Superior temporal gyrus (tissue), 1 donor: Measurements from ENCODE around the gene GRPR.
"Not testable (repeated sequence)": the region's sequence is repeated elsewhere in the genome, so short reads cannot be mapped to it uniquely, and the experiment has no call there.

ENCODE experiments used
- DNase-seq: peaks from one replicate; pipeline ENCODE4 v3.0.0-alpha.2; 2016; ENCODE audit errors: extremely low spot score

Gene GRPR

DNA sequence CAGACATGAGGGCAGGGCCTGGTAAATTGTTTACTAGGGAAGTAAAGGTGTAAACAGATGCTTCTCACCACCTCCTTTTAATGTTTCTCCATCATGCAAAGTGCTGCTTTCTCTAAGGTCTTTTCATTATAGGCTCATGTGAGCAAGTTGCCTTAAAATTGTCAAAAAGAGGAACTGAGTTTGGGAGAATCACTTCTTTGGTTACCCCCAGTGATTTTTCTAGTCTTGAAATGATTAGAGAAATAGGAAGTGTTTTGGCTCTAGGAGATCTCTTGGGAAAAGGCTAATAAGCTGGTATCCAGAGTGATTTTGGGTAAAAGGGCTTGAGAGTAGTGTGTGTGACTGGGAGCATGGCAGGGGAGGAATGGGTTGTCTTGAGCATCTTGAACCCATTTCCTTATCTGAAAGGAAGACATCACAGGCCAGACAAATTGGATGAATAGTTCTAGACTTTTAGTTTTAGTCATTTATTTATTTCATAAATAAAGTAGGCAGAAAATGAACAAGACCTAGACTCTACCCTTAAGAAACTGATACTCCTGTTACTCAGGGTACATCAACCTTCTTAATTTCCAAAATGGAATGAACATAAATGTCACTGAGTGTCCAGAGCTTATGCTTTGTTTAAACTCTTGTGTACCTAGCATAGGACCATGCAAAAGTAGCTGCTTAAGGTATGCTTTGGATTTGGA, 14.2 kb downstream of the GRPR start:
- no peak for DNase-seq

DNA sequence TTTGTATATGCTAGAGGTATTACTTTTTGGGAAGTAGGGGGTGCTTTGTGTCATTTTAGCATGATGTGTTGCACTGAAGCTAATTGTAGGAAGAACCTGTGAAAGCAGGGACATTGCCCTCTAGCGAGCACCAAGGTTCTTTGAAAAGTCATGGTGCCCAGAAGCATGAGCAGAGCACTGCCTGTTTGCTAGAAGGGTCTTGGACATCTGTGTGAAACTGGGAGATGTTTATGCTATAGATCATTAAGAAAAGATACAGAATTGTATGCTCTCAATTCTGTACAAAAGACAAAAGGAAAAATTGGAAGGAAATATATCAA, 14.7 kb downstream of the GRPR start:
- no peak for DNase-seq

DNA sequence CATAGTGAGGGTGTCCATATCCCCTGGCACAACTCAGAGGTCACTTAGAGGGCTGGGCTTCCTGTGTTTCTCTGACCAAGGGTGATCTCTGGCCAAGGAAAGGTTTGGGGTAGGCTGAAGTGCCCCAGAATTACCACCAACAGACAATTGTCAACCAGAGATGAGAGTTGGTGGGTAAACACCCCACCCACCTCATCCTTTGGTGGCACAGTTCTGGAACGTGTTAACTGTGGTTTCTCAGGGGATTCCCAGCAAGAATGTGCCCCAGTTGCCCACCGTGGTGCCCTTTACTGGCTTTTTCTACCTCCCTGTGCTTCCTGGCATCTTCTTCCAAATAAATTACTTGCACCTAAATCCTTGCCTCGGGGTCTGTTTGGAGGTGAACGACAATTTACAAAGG, 17.1 kb downstream of the GRPR start:
- no peak for DNase-seq

DNA sequence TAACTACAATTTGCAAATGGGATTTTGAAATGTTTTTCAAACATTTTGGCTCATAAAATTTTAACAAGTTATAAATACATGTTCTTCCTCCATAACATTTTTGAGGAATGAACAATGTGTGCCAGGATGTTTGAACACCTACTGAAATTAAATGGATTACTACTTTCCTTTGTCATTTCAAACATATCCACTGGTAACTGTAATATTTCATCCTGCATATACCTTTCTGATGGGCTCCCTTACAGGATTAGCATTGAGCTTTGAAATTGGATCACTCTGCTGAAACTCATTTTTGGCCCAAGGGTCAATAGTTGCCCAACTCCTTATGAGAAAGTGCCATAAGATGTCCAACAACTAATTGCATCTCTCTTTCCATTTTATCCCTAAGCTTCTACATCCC, 17.6 kb downstream of the GRPR start:
- DNase-seq: peak; percentile 6

DNA sequence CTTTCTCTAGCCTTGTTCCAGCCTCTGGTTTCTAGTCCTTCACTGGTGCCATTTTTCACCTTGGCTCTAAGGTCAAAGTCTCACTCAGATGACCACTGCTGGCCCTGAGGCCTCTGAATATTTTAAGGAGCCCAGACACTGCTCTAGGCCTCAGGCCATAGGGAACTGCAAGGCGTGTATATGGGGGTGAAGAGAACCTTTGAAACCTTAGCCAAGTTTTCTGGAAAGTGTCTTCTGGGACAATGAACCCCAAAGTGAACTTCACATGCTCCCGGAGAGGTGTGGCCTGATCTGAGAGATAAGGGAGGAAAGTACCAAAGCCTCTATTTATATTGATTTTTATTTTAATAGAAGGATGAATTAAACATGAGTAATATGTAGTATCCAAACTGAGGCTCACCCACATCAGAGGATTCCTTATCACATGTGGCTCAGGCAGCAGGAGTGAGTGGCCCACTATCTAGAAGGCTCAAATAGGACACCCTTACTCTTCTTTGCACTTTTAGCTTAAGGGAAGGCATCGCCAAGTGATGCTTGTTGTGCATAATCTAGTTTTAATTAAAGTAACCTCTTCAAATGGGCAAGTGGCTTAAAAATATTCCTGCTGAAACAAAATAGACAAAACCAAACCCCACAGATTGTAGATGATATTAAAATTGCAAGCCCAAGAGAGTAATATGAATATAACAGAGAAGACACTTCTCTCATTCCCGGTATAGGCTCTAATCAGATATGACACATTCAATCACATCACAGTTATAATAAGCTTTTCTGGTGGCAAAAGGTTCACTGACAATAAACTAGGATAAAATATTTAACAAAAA, 18.3 kb downstream of the GRPR start:
- no peak for DNase-seq

DNA sequence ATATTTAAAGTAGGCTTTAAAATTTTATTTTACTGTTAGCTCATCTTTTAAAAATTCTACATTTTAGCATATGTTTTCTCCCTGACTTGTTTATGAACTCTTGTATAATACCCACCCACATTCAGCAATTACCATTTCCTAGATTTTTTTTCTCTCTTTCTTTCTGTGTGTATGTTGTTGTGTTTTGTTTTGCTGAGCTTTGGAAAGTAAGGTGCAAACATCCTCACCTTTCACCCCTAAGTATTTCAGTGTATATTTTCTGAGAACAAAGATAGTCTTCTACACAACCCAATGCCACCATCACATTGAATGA, 18.8 kb downstream of the GRPR start:
- DNase-seq: no peak

DNA sequence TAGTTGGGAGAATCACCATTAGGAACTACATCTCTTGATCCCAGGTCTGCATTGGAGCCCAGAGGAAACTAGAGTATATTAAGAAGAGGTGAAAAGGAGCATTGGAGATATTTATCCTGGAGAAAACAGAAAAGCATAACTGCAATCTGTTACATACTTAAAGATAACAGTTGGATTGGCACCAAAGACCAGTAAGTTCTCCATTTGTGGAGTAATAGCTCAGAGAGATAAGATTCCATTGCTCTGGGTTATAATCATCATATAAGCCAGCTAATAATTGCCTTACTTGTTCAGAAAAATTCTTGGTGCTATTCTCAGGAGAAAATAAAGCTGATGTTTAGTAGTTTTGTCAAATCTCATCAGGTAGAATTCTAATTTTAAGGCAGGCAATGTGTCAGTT, 20.6 kb downstream of the GRPR start:
- DNase-seq: no peak

DNA sequence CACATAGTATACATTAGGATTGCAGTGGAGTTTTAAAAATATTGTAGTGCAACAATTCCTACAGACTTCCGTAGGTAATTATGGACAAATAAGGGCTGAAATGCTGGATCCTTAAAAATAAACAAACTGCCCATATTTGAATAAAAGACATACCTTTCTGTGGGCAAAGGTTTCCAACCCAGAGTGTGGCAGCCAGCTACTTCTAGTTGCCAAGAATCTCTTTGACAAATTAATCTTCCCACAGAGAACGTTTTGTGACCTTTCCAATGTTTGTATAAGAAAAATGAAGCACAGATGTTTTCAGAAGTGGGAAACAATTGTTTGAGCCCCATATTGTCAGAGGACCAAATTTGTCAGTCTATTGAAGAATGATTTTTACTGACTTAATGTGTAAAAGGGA, 21.1 kb downstream of the GRPR start:
- no peak for DNase-seq

DNA sequence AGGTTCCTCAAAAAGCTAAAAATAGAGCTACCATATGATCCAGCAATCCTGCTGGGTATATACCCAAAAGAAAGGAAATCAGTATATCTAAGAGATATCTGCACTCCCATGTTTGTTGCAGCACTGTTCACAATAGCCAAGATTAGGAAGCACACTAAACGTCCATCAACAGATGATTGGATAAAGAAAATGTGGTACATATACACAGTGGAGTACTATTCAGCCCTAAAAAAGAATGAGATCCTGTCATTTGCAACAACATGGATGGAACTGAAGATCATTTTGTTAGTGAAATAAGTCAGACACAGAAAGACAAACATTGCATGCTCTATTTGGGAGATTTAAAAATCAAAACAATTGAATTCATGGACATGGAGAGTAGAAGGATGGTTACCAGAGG, 21.7 kb downstream of the GRPR start:
- not testable (repeated sequence) for DNase-seq

DNA sequence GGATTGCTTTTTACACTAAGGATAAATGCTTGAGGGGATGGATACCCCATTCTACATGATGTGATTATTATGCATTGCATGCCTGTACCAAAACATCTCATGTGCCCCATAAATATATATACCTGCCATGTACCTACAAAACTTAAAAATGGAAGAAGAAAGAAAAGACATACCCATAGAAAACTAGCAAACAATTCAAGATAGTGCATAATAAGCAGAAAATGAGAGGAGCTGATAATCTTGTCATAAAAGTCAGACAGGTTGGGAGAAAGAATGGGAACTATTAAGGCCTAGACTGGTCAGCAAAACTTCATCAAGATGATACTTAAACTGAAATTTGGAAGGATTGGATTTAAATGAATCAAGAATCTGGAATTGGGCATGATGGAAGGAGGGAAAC, 22.3 kb downstream of the GRPR start:
- no peak for DNase-seq

DNA sequence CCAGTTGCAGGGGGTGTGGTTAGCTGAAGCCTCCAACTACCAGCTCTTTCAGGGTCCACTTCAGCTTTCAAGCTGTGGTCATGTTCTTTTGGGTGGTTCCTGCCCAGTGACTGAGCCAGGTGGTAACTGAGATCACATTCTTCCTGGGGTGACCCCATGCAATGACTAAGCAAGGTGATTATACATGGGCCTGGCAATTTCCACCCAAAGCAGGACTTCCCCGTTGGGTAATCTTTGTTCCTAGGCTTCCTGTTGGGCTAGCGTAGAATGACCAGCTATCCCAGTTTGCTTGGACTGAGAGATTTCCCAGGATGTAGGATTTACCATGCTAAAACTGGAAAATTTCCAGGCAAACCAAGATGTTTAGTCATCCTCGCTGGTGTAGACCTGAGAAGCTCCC, 25.5 kb downstream of the GRPR start:
- no peak for DNase-seq

DNA sequence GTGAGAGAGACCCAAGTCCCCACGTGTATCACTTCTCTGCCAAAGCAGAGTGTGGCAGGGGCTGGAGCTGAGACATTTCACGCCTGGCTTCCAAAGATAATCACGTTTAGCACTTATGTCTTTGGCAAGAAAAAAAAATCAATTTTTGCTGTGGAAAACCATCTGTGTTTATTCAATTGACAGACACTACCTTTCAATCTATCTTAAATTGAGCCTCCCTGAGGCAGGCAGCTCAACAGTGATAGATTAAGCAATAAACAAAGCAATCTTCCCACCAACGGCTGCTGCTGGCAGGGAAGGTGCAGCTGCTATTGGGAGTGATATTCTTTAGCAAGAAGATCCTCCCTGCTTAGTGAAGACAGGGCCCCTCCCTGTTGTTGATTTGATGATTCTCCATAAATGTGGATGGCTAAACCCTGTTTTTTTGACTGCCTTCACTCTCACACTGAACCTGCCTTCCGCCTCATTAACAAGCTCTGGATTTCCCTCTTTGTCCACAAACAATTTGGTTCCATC, 32.3 kb downstream of the GRPR start:
- DNase-seq: no peak

DNA sequence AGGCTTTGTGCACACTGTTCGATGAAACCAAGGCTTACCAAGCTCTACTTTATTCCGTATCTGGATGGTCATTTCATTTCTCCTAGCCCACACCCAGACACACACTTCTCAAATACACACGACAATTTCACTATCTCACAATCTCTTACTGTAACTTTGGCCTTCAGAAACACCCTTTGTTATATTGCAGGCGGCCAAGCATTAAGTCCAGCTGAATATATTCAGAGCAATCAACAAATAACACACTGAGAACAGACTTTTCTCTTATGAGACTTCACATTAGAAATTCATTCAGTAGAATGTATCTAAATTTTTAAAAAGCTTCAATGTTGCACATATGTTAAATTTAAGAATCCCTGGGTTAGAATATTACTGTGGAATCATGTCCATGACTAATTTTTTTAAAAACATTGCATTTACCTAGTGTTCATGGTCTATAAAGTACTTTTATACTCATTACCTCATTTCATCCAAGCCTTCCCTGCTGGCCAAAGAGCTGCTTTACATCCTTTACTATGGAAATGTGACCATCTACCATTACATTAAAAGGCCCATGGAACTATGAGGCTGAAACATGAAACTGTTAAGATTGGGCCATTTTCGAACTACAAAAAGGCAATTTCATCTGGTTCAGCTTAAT, 33.4 kb downstream of the GRPR start:
- no peak for DNase-seq

DNA sequence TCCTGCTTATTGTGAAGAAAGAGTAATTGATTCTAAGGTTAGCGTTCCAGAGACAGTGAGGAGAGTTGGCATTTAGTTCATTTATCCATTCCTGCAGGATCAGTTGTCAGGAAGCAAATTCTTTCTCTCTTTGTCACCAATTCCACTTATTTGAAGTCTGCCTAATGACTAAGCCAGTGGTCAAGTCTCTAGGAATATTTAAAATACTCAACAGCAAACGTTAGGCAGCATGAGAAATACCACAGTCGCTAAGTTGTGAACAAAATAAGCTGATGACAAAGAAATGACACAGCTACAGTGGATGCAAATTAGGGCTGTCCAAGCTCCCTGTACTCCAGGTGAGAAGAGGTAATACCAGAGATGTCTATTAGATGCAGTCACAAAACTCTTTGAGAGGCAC, 37.4 kb downstream of the GRPR start:
- DNase-seq: no peak

DNA sequence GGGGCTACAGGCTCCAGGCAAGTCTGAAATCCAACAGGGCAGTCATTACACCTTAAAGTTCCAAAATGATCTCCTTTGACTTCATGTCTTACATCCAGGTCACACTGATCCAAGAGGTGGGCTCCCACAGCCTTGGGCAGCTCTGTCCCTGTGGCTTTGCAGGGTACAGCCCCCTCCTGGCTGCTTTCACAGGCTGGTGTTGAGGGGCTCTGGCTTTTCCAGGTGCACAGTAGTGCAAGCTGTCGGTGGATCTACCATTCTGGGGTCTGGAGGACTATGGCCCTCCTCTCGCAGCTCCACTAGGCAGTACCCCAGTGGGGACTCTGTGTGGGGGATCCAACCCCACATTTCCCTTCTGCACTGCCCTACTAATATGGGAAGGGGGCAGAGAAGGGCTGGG, 37.8 kb downstream of the GRPR start:
- DNase-seq: not testable (repeated sequence)

DNA sequence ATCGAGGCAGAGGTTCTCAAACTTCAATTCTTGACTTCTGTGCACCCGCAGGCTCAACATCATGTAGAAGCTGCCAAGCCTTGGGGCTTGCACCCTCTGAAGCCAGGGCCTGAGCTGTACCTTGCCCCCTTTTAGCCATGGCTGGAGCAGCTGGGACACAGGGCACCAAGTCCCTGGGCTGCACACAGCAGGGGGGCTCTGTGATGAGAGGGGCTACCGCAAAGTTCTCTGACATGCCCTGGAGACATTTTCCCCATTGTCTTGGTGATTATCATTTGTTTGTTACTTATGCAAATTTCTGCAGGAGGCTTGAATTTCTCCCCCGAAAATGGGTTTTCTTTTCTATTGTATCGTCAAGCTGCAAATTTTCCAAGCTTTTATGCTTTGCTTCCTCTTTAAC, 39.0 kb downstream of the GRPR start:
- DNase-seq: no peak

DNA sequence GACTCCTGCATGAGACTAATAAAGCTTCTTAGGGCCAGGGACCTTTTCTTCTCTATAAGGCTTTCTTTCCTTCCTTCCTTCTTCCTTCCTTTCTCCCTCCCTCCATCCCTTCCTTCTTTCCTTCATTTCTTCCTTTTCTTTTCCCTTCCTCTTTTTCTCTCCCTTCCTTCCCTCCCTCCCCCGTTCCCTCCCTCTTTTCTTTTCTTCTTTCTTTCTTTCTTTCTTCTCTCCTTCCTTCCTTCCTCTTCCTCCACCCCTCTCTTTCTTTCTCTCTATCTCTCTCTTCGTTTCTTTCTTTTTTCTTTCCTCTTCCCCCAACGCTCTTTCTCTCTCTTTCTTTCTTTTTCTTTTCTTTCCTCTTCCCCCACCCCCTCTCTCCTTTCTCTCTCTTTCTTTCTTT, 41.4 kb downstream of the GRPR start:
- DNase-seq: no peak

DNA sequence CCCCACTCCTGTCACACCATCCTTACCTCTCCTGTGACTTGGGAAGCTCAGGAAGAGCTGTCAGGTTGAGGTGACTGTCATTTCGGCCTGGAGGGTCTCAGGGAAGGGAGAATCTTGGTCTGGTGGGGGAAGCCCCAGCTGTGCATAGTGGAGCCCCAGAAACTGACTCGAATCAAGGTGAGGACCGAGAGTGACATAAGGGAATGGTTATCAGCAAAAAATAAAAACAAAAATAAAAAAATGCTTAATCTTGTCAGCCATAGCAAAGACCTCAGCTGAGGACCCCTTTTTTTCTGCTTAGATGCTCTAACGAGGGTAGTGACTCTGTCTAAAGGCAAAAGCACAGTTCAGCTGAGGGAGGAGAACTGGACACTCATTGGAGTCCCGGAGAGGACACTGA, 43.8 kb downstream of the GRPR start, which contains the start of gene MAGEB17:
MAGEB17 (plus strand) TSS at position 301 of the 400 bp plus-strand sequence. CDS start 2,902 bp downstream, outside the sequence.
- no peak for DNase-seq

DNA sequence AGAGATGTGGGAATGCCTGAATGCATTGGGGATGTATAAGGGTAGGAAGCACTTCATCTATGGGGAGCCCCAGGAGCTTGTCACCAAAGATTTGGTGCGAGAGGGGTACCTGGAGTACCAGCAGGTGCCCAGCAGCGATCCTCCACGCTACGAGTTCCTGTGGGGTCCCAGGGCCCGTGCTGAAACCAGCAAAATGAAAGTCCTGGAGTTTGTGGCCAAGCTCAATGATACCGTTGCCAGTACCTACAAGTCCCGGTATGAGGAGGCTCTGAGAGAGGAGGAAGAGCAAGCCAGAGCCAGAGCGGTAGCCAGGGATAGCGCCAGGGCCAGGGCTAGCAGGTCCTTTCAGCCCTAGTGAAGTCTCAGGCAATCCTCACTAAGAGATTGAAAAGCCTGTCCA, 47.7 kb downstream of the GRPR start:
- DNase-seq: no peak

DNA sequence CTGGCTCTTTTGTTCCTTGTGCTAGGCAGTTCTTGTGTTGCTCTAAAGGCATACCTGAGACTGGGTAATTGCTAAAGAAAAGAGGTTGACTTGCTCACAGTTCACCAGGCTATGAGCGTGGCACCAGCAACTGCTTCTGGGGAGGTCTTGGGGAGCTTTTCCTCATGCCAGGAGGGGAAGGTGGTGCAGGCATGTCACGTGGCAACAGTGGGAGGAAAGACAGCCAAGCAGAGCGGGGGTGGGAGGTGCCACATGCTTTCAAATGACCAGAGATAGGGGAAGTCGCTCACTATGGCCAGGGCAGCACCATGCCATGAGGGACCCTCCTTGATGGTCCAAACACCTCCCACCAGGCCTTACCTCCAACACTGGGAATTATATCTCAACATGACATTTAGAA, 48.6 kb downstream of the GRPR start:
- no peak for DNase-seq

DNA sequence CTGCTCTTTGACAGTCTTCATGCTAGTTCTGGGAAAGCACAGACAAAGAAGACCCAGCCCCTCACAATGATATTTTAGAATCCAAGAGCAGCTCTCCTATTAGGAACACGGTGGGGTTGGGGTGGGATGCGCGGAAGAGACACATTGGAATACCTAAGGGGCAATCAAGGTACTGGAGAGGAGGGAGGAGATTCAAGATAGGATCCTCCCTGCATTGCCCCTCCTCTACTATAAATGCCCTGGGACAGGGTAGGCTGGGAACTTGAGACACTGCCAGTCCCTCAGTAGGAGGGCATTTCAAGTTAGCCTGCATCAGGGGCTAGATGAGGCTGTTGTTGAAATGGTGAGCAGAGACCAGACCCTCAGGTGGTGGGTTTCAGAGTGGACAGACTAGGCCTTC, 49.0 kb downstream of the GRPR start:
- no peak for DNase-seq

DNA sequence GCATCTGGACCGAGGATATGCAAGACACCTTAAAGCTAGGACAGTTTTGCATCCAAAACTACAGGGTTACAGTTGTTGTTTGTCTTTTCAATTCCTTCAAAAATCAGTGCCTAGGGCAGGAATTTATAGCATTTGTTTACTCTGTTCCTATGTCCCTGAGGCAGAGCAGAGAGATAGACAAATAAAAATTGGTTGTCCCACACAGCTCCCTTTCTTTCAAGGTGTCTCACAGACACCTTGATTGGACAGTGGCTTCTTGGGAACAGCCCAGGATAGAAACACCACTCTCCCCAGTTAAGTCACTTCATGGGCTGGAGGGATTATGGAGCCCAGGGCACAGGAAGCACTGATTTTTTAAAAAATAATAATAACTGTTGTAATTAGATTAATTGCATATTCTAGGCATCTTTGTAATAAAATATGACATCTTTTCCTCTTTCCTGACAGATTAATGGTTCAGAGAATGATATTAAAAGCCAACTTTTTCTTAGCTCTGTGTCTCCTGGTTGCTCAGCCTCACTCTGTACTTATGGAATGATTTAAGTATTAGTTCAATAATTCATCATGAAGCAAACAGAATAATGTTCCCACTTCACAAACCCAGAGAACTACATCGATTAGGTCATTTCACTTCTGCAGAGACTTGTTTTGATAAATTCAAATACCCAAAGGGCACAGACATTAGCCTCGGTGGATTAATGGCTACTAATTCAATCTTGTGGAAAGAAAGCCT, 52.1 kb downstream of the GRPR start:
- no peak for DNase-seq
